Hematopoietic multipotent progenitor cell treated with erythropoietin and hydrocortisone succinate and interleukin-3 and kit ligand, for 4 days (in vitro differentiated cells): Measurements from ENCODE around the gene TMEM80.

Source experiments
- DNase-seq: peaks from one replicate; pipeline ENCODE4 v3.0.0-alpha.2; 2015

The TMEM80 gene

DNA sequence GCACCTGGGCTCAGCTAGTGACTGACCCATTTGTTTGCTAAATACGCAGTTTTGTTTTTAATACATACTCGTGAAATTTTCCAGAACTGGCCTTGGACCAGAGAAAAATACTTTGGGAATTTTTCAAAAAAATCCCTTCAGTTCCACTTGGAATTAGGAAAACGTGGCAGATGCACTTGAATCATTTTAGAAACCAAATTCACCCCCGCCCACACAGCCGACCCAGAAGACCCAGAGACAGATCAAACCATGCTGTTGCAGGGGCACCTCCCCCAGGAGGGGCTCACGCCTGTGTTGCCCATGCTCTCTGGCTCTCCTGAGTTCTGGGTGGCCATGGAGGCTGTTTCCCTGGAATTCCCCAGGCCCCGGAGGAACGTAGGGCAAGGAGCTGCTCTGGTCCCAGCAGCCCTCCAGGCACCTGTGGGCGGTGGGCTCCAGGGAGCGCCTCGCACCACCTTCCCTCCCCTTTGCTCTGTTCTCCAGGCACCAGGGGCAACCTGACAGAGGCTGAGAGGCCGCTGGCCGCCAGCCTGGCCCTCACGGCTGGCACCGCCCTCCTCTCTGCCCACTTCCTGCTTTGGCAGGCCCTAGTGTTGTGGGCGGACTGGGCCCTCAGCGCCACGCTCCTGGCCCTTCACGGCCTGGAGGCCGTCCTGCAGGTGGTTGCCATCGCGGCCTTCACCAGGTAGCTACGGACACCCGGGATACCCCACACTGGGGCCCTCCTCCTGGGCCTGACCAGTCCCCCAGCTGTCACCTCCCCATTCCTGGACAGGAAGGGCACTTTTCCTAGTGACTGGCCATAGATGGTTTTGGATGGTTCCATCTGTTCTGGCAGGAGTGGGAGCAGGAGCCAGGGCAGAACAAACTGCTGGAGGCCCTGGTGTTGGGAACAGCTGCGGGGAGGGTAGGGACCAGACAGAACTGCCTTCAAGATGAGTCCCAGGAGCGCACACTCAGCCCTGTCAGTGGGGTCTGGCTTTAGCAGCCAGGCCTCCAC lies 7.1 kb downstream of the TMEM80 start:
- DNase-seq, result peak; percentile 78

DNA sequence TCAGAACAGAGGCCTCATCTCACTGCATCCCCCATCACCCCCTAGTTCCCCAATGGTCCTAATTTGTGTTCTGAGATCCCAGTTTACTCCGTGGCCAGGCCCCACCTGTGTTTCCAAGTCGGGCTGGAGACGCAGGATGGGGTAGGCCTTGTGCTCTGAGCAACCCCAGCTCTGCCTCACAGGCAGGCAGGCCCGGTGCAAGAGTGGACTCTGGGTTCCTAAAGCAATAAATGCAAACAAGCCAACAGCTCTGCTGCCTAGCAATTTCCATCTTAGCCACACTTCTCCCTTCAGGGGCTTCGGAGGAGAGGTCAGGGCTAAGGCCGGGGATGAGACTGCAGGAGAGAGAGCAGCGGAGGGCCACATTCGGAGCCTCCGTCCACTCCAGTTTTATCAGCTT lies 7.9 kb downstream of the TMEM80 start:
- no peak for DNase-seq

DNA sequence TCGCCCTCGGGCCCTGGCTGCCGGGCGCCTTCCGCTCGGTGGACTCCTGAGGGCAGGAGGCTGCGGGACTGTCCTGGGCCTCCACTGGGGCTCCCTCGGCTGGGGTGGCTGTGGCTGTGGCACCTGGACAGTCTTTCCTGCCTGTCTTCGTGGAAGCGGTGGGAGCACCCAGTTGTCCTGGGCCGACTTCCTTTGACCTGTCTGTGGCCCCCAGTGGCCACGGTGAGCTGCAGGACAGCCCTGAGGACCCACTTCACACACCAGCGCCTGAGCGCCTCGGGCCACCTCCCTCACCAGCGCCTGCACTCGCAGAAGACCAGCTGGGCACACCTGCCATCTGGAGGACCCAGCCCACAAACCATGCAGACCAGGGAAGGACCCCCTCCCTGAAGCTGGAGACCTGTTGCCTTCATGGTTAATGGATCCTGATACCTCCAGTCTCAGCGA lies 8.6 kb downstream of the TMEM80 start:
- DNase-seq, result no peak

DNA sequence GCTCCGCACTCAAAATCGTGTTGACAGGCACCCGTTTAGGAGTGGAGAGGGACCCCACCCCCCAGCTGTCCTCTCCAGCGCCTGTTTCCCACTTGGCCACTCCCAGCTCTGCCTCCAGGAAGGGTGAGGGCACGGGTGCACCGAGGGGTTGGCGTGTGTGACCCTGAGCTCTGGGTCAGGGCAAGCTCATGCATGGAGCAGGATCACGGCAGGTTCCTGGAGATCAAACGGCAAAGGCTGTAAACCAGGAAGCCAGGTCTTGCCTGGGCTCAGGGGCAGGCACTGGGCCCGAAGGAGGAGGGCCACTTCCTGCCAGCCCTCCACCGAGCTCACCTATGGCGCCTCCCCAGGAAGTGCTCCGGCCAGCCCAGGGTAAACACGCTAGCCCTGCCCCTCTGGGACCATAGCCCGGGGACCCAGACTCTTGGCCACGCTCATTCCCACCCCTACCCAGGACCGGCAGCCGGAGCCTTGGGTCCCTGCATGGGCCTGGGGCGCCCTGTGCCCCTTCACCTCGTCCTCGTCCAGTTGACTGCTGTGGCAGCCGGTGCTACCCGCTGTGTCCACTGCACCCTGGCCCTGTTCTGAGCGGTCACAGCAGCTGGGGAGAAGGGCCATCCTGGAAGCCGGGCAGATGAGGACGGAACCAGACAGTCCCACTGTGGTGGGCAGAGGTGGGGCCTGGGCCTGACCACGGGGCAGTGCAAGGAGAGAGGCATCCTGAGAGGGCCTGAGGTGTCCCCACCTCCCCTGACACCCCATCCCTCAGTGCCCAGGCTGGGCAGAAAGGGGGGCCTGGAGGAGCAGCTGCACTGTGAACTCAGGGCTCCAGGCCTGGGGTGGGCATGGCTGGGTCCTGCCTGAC lies 9.4 kb downstream of the TMEM80 start:
- no peak for DNase-seq

DNA sequence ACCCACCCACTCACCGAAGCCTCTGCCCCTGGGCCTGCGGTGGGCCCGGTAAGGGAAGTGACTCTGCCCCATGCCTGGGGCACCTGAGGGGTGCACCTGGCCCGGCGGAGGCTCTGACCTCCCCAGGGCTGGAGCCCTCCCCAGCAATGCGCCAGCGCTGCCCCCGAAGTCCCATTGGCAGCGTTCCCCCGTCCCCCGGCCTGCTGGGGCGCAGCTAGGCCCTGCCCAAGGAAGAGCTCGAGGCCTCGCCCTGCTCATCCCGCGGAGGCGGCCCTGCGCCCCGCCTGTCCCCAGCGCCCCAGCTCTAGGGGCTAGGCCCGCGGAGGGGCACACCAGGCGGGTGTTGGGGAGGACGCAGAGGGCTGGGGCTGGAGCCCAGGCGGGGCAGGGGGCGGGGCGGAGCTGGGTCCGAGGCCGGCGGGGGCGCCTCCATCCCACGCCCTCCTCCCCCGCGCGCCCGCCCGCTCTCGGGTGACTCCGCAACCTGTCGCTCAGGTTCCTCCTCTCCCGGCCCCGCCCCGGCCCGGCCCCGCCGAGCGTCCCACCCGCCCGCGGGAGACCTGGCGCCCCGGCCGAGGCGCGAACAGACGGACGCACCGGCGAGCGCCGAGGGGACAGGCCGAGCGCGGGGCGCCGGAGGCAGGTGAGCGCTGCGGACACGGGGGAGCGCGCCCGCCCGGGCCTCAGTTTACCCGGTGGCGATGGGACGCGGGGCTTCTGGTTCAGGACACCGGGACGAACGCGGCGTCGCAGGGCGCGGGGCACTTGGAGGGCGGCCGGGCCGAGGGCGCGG lies 10.2 kb downstream of the TMEM80 start, which contains the start of gene EPS8L2:
TSS of gene EPS8L2 (plus strand) at position 586 of the 793 bp plus-strand sequence. CDS start 3,177 bp downstream, outside the sequence.
- no peak for DNase-seq

DNA sequence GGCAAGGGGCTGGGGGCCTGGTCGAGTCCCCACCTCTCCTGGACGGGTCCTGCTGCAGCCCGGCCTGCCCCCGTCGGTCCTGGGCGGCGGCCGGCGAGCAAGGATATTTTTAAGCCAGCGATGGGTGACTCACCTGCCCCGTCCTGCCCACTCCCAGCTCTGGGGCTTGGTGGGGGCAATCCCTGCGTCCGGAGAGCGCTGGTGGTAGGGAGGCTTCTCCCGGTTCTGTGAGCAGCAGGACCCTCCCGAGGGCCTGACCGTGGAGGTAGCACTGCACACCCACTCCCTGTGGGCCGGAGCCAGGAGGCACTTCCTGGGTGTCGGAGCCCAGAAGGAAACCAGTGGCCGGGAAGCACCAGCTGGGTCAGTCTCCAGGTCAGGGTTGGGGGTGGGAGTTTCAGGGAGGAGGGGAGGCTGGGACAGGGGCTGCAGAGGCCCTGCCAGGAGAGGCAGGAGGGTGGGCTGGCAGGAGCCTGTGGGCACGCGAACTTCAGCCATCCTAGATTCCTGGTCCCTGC lies 10.9 kb downstream of the TMEM80 start:
- no peak for DNase-seq

DNA sequence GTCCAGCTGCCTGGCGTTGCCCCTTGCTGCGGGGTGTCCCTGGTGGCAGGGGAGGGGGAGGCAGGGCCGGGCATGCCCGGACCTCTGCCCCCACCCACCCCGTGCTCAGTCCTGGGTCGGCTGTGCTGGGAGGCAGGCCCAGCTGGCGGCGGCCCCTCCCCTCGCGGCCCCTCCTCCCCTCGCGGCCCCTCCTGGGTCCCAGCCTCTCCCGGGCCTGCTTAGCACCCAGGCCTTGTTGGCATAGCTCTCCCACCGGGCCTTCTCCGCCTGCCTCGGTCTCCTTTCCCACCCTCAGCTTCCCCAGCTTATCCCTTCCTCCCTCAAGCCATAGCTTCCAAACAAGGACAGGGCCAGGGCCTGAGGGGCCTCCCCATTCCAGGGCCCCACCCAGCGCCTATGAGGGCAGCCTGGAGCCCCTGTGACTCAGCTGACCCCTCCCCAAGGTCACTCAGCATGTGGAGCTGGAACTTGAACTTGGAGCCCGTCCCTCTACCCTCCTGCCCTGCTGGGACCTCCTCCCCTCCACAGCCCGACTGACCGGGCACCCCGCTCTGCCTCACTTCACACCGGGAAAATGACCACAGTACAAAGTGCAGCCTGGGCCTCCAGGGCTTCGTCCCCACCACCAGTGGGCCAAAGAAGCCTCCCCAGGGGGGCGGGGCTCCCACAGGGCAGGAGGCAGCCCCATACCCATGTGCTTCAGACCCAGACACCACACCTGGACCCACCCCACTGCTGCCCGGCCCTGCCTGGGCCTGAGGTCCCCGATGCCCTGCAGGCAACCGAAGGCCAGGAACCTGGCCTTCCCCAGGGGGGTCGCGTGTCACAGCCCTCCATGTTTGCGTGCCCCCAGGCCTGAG lies 11.6 kb downstream of the TMEM80 start:
- no peak for DNase-seq

DNA sequence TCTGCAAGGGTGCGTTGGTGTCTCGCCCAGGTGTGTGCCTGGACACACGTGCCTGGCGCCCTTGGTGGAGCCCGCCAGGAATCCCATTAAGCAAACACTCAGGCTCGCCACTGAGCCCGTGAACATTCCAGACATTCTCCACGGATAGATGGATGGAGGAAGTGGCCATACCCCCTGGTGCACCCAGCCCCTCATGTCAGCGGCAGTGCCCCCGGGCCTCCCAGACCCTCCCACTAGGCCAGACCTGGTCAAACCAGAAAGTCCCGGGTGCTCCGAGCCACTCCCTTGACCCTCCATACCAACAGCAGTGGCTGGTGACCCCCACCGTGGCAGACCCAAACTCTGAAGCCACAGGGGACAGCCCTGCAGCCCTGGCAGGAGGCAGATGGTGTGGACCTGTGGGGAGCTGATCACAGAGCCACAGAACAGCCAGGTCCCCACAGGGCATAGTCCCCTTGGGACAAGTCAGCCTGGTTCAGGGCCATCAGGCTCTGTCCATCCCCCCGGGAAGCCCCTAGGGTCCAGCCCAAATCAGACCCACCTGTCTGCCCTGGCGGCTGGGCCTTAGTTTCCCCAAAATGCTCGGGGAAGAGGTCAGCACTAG lies 12.3 kb downstream of the TMEM80 start:
- no peak for DNase-seq

DNA sequence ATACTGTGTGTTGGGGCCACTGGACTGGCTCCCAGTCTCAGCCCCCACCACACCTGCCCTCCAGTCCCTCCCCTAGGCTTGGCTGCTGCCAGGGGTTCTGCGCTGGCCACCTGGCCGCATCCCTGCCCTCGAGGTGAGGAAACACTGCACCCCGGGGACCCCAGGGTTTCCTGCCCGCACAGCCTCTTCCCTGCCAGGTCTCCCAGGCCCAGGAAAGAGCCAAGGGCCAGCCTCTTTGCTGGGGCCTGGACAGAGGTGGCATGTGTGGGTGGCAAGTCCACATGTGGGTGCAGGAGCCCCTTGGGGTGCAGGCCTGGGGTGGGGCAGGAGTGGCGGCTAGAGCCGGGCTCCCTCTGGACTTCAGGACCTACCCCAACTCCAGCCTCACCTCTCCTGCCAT lies 12.9 kb downstream of the TMEM80 start:
- no peak for DNase-seq

DNA sequence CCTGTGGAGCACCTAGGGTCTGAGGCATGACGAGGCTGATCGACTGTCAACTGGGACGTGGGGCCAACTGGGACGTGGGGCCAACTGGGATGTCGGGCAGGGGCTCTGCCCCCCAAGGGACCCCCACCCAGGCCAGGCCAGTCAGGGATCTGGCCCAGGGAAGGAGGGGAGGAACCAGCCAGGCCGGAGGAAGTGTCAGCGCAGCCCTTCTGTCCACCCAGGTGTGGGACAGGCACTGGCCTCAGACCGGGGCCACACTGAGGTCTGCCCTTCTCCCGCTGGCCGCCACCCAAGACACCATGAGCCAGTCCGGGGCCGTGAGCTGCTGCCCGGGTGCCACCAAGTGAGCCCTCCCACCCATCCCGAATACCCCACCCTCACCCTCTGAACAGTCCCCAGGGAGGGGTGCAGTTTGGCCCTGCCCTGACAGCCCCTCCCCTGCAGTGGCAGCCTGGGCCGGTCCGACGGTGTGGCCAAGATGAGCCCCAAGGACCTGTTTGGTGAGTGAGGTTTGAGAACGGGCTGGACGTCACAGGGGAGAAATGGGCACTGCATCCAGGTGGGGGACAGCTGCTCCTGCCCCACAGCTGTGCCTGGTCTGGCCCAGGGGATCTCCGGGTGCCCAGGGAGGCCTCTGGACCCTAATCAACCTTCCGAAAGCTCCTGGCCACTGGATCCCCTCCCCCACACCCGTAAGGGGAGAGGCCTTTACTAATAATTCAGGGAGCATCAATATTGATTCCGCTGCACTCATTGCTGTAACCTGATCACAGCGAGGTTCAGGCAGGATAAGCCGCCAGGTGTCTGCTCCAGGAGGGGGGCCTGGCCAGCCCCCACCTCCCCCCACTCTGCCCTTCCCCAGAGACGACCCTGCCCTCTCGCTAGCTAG lies 13.7 kb downstream of the TMEM80 start:
- DNase-seq, result no peak

DNA sequence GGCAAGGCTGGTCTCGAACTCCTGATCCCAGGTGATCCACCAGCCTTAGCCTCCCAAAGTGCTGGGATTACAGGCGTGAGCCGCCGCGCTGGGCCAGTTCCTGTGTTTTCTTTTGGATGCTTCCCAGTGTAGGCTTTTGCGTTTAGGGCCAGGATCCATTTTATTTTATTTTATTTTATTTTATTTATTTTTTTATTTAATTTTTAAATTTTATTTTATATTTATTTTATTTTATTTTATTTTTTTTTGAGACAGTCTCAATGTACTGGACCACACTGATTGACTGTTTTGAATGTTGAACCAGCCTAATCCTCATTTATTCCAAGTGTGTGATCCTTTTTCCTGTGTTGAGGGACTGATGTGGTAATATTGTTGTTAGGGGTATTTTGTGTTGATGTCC lies 18.8 kb downstream of the TMEM80 start:
- no peak for DNase-seq

DNA sequence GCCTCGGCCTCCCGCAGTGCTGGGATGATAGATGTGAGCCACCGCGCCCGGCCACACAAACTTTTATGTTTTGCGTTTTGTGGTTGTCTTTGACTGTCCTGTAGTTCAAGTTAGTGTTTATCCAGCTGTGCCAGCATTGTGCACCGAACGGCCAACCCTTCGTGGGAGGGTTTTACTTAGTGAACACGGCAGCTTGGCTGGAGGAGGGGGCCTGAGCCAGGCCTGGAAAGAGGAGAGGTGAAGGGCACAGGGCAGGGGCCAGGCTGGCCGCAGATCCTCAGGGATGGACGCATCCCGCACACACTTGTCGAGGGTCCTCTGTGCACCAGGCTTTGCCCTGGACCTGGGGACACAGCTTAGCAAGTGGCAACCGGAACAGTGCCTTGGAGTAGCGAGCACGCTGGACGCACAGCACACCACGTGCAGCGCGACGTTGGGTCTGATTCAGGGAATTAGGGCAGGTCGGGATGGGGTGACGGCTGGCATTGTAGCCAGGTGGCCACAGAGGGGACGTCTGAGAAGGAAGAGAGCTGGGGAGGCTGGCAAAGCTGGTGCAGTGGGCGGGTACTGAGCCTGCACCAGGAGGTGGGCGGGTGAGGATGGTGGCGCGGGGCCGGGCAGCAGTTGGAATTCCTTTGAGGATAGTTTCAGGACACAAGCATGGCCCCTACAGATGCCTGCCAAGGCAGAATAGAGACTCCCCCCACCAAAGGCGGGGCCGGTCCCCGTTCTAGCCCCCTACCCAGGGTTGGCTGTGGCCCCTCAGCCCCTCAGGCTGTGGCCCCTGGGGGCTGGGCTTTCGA lies 23.8 kb downstream of the TMEM80 start:
- DNase-seq, result no peak

DNA sequence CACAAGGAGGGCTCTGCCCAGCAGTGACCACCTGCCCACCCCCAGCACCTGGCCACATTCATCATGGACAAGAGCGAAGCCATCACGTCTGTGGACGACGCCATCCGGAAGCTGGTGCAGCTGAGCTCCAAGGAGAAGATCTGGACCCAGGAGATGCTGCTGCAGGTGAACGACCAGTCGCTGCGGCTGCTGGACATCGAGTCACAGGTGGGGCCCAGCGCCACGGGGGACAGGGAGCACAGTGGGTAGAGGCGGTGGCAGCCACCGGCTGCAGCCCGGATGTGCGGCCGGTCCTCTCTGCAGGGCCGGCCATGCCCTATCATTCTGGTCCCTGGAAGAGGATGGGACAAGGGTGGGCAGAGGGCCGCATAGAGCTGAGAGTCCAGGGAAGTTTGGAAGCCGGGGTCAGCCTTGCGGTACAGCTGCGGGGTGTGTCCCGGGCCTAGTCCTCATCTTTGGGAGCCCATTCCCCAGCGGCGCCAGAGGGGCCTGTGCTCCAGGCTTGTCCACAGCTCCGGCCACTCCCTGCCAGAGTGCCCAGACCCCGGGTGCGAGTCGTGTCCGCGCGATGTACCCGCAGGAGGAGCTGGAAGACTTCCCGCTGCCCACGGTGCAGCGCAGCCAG lies 24.5 kb downstream of the TMEM80 start:
- no peak for DNase-seq

DNA sequence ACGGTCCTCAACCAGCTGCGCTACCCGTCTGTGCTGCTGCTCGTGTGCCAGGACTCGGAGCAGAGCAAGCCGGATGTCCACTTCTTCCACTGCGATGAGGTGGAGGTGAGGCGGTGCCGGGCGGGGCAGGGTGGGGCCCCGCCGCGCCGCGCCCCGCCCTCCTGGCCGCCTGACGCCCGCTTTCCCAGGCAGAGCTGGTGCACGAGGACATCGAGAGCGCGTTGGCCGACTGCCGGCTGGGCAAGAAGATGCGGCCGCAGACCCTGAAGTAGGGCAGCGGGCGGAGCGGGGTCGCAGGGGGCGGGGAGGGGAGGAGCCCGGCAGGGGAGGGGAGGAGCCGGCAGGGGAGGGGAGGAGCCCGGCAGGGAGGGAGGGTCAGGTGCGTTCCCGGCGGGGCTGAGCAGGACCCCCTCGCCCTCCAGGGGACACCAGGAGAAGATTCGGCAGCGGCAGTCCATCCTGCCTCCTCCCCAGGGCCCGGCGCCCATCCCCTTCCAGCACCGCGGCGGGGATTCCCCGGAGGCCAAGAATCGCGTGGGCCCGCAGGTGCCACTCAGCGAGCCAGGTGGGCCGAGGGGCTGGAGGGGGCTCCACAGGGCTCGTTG lies 25.1 kb downstream of the TMEM80 start:
- peak; percentile 51 for DNase-seq

DNA sequence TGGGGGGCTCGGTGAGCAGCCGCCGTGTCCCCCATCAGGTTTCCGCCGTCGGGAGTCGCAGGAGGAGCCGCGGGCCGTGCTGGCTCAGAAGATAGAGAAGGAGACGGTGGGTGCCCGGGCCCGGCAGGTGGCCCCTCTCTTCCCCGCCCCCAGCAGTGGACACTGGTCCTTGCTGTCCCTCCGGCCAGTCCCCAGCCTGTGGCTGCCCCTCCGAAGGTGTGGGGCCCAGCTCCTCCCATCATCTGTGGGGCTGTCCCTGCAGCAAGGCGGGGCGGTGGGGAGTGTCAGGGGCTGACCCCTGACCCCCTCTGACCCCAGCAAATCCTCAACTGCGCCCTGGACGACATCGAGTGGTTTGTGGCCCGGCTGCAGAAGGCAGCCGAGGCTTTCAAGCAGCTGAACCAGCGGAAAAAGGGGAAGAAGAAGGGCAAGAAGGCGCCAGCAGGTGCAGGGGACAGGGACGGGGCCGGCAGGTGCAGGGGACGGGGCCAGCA lies 25.7 kb downstream of the TMEM80 start:
- no peak for DNase-seq

DNA sequence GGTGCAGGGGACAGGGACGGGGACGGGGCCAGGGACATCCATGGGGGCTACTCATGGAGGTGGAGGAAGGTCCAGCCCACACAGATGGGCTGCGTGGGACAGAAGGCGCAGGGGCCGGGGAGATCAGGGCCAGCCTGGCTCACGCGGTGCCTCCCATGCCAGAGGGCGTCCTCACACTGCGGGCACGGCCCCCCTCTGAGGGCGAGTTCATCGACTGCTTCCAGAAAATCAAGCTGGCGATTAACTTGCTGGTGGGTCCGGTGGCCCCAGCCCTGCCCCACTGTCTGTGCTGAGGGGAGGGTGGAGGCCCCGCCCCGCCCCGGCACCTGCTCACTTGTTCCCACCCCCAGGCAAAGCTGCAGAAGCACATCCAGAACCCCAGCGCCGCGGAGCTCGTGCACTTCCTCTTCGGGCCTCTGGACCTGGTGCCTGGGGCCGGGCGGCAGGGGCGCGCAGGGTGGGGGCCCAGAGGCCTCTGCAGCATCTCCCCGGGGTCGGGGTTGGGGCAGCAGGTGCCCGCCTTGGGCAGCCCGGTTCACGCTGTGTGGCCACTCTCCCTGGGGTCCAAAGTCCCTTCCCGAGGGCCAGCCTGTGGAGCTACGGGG lies 26.2 kb downstream of the TMEM80 start:
- peak; percentile 73 for DNase-seq

DNA sequence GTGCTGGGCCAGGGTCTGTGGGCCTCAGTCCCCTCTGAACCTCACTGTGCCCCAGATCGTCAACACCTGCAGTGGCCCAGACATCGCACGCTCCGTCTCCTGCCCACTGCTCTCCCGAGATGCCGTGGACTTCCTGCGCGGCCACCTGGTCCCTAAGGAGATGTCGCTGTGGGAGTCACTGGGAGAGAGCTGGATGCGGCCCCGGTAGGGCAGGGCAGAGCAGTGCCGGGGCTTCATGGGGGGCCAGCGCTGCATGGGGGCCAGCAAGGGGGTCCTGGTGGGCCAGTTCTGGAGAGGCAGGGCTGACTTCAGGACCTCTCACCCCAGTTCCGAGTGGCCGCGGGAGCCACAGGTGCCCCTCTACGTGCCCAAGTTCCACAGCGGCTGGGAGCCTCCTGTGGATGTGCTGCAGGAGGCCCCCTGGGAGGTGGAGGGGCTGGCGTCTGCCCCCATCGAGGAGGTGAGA lies 26.8 kb downstream of the TMEM80 start:
- DNase-seq, result no peak
